Activated T-helper 17 cell treated with anti-CD3 and anti-CD28 coated beads, Interleukin-2, amount 50 U/mL, for 72 hours (primary cell): ENCODE data around the gene NANOG. TPM values are rescaled to one million over a fixed set of nuclear protein-coding genes. Genes with fewer than 3 reads are reported as not detected.
"Not testable (repeated sequence)": the region's sequence is repeated elsewhere in the genome, so short reads cannot be mapped to it uniquely, and the experiment has no call there.

Source experiments
- ATAC-seq: fragments of 150-1000 bp; cut with Tn5 transposase; replicated peaks from 2 replicates; pipeline ENCODE4 v1.10.0; 2021; ENCODE audit warnings: mild to moderate bottlenecking, moderate library complexity
- H3K27ac Mint-ChIP-seq: one replicate; pipeline ENCODE4 v1.8.0; 2022; ENCODE audit warnings: mixed read lengths
- H3K27me3 Mint-ChIP-seq: one replicate; pipeline ENCODE4 v1.8.0; 2022; ENCODE audit warnings: mixed read lengths
- H3K36me3 Mint-ChIP-seq: one replicate; pipeline ENCODE4 v1.8.0; 2022; ENCODE audit warnings: low read depth, mild to moderate bottlenecking, mixed read lengths
- H3K4me1 Mint-ChIP-seq: one replicate; pipeline ENCODE4 v1.8.0; 2022; ENCODE audit warnings: mixed read lengths
- H3K4me3 Mint-ChIP-seq: one replicate; pipeline ENCODE4 v1.8.0; 2022; ENCODE audit warnings: mild to moderate bottlenecking, mixed read lengths
- H3K9me3 Mint-ChIP-seq: one replicate; pipeline ENCODE4 v1.8.0; 2022; ENCODE audit warnings: mixed read lengths
- total RNA-seq, 2 donors: library from RNA; stranded (reverse); gene quantifications; one replicate each; pipeline ENCODE4 v1.2.3, GENCODE V29; 2022

NANOG gene
- total RNA-seq = not detected

- H3K27ac Mint-ChIP-seq, H3K4me3 Mint-ChIP-seq, H3K36me3 Mint-ChIP-seq, ATAC-seq, H3K27me3 Mint-ChIP-seq, H3K9me3 Mint-ChIP-seq, H3K4me1 Mint-ChIP-seq: not testable (repeated sequence)
These were observed at the start of gene NANOG for GRCh38 chr12:7788884-7789528. Gene NANOG (plus strand): TSS chr12:7789402. CDS start chr12:7789615, 213 bp downstream.

GRCh38 chr12:7747246-7747645 lies 42.0 kb upstream of the NANOG start, which contains the start of gene CLEC4C:
Gene CLEC4C (minus strand): TSS chr12:7747375. CDS start chr12:7747348, 27 bp downstream.
- H3K27me3 Mint-ChIP-seq = peaks cover 4% of the 10 kb centered on the region
- H3K4me3 Mint-ChIP-seq = no peak within 1 kb of the TSS
- H3K9me3 Mint-ChIP-seq = no peaks in the 10 kb centered on the region
- H3K36me3 Mint-ChIP-seq = no peaks in the 10 kb centered on the region
- ATAC-seq = no peak
- no peak within 1 kb of the TSS for H3K27ac Mint-ChIP-seq
- H3K4me1 Mint-ChIP-seq = no peaks in the 10 kb centered on the region

GRCh38 chr12:7748852-7749251 lies 40.4 kb upstream of the NANOG start:
- H3K27me3 Mint-ChIP-seq = peaks cover 4% of the 10 kb centered on the region
- ATAC-seq = no peak
- H3K36me3 Mint-ChIP-seq = no peaks in the 10 kb centered on the region
- no peak overlapping the region for H3K27ac Mint-ChIP-seq
- no peaks in the 10 kb centered on the region for H3K4me1 Mint-ChIP-seq
- no peak overlapping the region for H3K4me3 Mint-ChIP-seq
- no peaks in the 10 kb centered on the region for H3K9me3 Mint-ChIP-seq

- H3K4me3 Mint-ChIP-seq = no peak overlapping the region
- peaks cover 4% of the 10 kb centered on the region for H3K27me3 Mint-ChIP-seq
- H3K27ac Mint-ChIP-seq = no peak overlapping the region
- H3K36me3 Mint-ChIP-seq = no peaks in the 10 kb centered on the region
- no peaks in the 10 kb centered on the region for H3K4me1 Mint-ChIP-seq
- no peaks in the 10 kb centered on the region for H3K9me3 Mint-ChIP-seq
- no peak for ATAC-seq
These were observed 39.8 kb upstream of the NANOG start for GRCh38 chr12:7749442-7749841.

- Mint-ChIP-seq H3K27ac (no peak overlapping the region), H3K36me3 (no peaks in the 10 kb centered on the region), H3K4me1 (no peaks in the 10 kb centered on the region), H3K27me3 (peaks cover 4% of the 10 kb centered on the region), H3K9me3 (no peaks in the 10 kb centered on the region), H3K4me3 (no peak overlapping the region)
- no peak for ATAC-seq
These were observed 38.9 kb upstream of the NANOG start for GRCh38 chr12:7750350-7750749.

GRCh38 chr12:7751394-7751793 lies 37.8 kb upstream of the NANOG start:
- ATAC-seq = no peak
- no peak overlapping the region for H3K27ac Mint-ChIP-seq
- H3K9me3 Mint-ChIP-seq = no peaks in the 10 kb centered on the region
- H3K27me3 Mint-ChIP-seq = peaks cover 4% of the 10 kb centered on the region
- no peak overlapping the region for H3K4me3 Mint-ChIP-seq
- H3K36me3 Mint-ChIP-seq = no peaks in the 10 kb centered on the region
- no peaks in the 10 kb centered on the region for H3K4me1 Mint-ChIP-seq

GRCh38 chr12:7751941-7752922 lies 37.0 kb upstream of the NANOG start:
- H3K27ac Mint-ChIP-seq, H3K36me3 Mint-ChIP-seq, H3K27me3 Mint-ChIP-seq, H3K4me1 Mint-ChIP-seq, H3K9me3 Mint-ChIP-seq, ATAC-seq, H3K4me3 Mint-ChIP-seq: not testable (repeated sequence)

GRCh38 chr12:7755668-7756067 lies 33.5 kb upstream of the NANOG start:
- not testable (repeated sequence) for H3K4me1 Mint-ChIP-seq, ATAC-seq, H3K27me3 Mint-ChIP-seq, H3K27ac Mint-ChIP-seq, H3K36me3 Mint-ChIP-seq, H3K9me3 Mint-ChIP-seq, H3K4me3 Mint-ChIP-seq

- Mint-ChIP-seq H3K36me3 (no peaks in the 10 kb centered on the region), H3K9me3 (no peaks in the 10 kb centered on the region), H3K4me3 (no peak overlapping the region), H3K27ac (no peak overlapping the region), H3K27me3 (no peaks in the 10 kb centered on the region), H3K4me1 (no peaks in the 10 kb centered on the region)
- ATAC-seq = no peak
These were observed 32.2 kb upstream of the NANOG start for GRCh38 chr12:7756993-7757392.

GRCh38 chr12:7758766-7759140 lies 30.4 kb upstream of the NANOG start:
- no peaks in the 10 kb centered on the region for H3K36me3 Mint-ChIP-seq
- no peaks in the 10 kb centered on the region for H3K9me3 Mint-ChIP-seq
- no peak overlapping the region for H3K4me3 Mint-ChIP-seq
- ATAC-seq = no peak
- no peak overlapping the region for H3K27ac Mint-ChIP-seq
- H3K4me1 Mint-ChIP-seq = no peaks in the 10 kb centered on the region
- H3K27me3 Mint-ChIP-seq = no peaks in the 10 kb centered on the region

- Mint-ChIP-seq H3K4me1 (no peaks in the 10 kb centered on the region), H3K36me3 (no peaks in the 10 kb centered on the region), H3K27ac (no peak overlapping the region), H3K4me3 (no peak overlapping the region), H3K9me3 (no peaks in the 10 kb centered on the region), H3K27me3 (peaks cover 7% of the 10 kb centered on the region)
- ATAC-seq = no peak
These were observed 19.2 kb upstream of the NANOG start for GRCh38 chr12:7769999-7770398.

GRCh38 chr12:7781274-7781673 lies 7.9 kb upstream of the NANOG start:
- Mint-ChIP-seq H3K9me3 (no peaks in the 10 kb centered on the region), H3K27me3 (no peaks in the 10 kb centered on the region), H3K27ac (no peak overlapping the region), H3K4me1 (no peaks in the 10 kb centered on the region), H3K4me3 (no peak overlapping the region), H3K36me3 (no peaks in the 10 kb centered on the region)
- ATAC-seq = no peak

GRCh38 chr12:7782055-7782454 lies 7.1 kb upstream of the NANOG start:
- no peak for ATAC-seq
- no peaks in the 10 kb centered on the region for H3K27me3 Mint-ChIP-seq
- H3K9me3 Mint-ChIP-seq = no peaks in the 10 kb centered on the region
- H3K4me1 Mint-ChIP-seq = no peaks in the 10 kb centered on the region
- H3K36me3 Mint-ChIP-seq = no peaks in the 10 kb centered on the region
- no peak overlapping the region for H3K4me3 Mint-ChIP-seq
- no peak overlapping the region for H3K27ac Mint-ChIP-seq

GRCh38 chr12:7783433-7783832 lies 5.8 kb upstream of the NANOG start:
- H3K4me1 Mint-ChIP-seq, H3K27ac Mint-ChIP-seq, H3K4me3 Mint-ChIP-seq, H3K9me3 Mint-ChIP-seq, ATAC-seq, H3K27me3 Mint-ChIP-seq, H3K36me3 Mint-ChIP-seq: not testable (repeated sequence)

- Mint-ChIP-seq H3K36me3 (no peaks in the 10 kb centered on the region), H3K4me1 (no peaks in the 10 kb centered on the region), H3K4me3 (no peak overlapping the region), H3K27ac (no peak overlapping the region), H3K9me3 (no peaks in the 10 kb centered on the region), H3K27me3 (peaks cover 3% of the 10 kb centered on the region)
- no peak for ATAC-seq
These were observed 4.5 kb upstream of the NANOG start for GRCh38 chr12:7784701-7785100.
